Thyroid gland (tissue), 4 donors: Measurements from ENCODE around the gene RAB40B. TPM values are rescaled to one million over a fixed set of nuclear protein-coding genes. Genes with fewer than 3 reads are reported as not detected.

Experiments
- DNase-seq, 2 donors: peaks; one replicate each; pipeline ENCODE4 v3.0.0-alpha.2; 2019
- H3K27ac ChIP-seq, 3 donors: fragments of 200-600 bp; sonication (generic); 1 replicate in 2 of 3; 2 replicates in 1 of 3; pipeline ENCODE4 v1.5.1; 2016 to 2019; ENCODE audit warnings: mild to moderate bottlenecking in 1 of 3, moderate library complexity in 1 of 3
- H3K27me3 ChIP-seq: fragments of 200-600 bp; sonication (generic); one replicate; pipeline ENCODE4 v1.5.1; 2019
- H3K36me3 ChIP-seq, 2 donors: fragments of 200-600 bp; sonication (generic); one replicate each; pipeline ENCODE4 v1.5.1; 2016 to 2019
- H3K4me1 ChIP-seq, 2 donors: fragments of 200-600 bp; sonication (generic); one replicate each; pipeline ENCODE4 v1.5.1; 2017 to 2019
- H3K4me3 ChIP-seq, 3 donors: fragments of 200-600 bp; sonication (generic); replicated peaks in 1 of 3; 1 replicate in 2 of 3; 2 replicates in 1 of 3; pipeline ENCODE4 v1.5.1; 2016; ENCODE audit warnings: mild to moderate bottlenecking in 1 of 3
- H3K9me3 ChIP-seq: fragments of 200-600 bp; sonication (generic); one replicate; pipeline ENCODE4 v1.5.1; 2017
- POLR2A ChIP-seq, 2 donors: fragments of 450-650 bp; IDR thresholded peaks; one replicate each; pipeline ENCODE4 v1.6.1; 2017; ENCODE audit warnings: antibody characterized with exemption in 2 of 2, mild to moderate bottlenecking in 2 of 2, moderate library complexity in 1 of 2
- WGBS, 2 donors: methylation state at CpG; one replicate each; pipeline ENCODE4 v1.1.5; 2017; 5-methylcytosine and 5-hydroxymethylcytosine counted together
- intact Hi-C: fragments of 100-400 bp; cut with DNase I; formaldehyde crosslinking; loops from one replicate; pipeline ENCODE4 v1.15.1; 2023
- total RNA-seq, 4 donors: library from RNA; depleted of rRNA; stranded (reverse); fragments of >200 nt; gene quantifications; one replicate each; pipeline ENCODE4 v1.2.3, GENCODE V29; 2016
- TF ChIP-seq, protein P1 (sequence below), 6 experiments: fragments of 200-600 bp in 3 of 6; fragments of 450-650 bp in 3 of 6; sonication (generic) in 3 of 6; IDR thresholded peaks; one replicate each; pipeline ENCODE4 v1.5.1; 2016 to 2019; ENCODE audit warnings: antibody characterized with exemption in 6 of 6, mild to moderate bottlenecking in 2 of 6, inconsistent platforms in 1 of 6, moderate library complexity in 1 of 6

Gene RAB40B
- total RNA-seq, 4 donors from 2014 or later: 6.2 to 19.3 (median 11.3) TPM

- peaks cover 4 to 11% of the 10 kb centered on the region in 2 donors for H3K36me3 ChIP-seq
- peaks cover 14 to 17% of the 10 kb centered on the region in 2 donors for H3K4me1 ChIP-seq
- no peak for DNase-seq
- no peak overlapping the region for H3K27ac ChIP-seq
- H3K9me3 ChIP-seq: no peaks in the 10 kb centered on the region
- TF ChIP-seq, protein P1, sequence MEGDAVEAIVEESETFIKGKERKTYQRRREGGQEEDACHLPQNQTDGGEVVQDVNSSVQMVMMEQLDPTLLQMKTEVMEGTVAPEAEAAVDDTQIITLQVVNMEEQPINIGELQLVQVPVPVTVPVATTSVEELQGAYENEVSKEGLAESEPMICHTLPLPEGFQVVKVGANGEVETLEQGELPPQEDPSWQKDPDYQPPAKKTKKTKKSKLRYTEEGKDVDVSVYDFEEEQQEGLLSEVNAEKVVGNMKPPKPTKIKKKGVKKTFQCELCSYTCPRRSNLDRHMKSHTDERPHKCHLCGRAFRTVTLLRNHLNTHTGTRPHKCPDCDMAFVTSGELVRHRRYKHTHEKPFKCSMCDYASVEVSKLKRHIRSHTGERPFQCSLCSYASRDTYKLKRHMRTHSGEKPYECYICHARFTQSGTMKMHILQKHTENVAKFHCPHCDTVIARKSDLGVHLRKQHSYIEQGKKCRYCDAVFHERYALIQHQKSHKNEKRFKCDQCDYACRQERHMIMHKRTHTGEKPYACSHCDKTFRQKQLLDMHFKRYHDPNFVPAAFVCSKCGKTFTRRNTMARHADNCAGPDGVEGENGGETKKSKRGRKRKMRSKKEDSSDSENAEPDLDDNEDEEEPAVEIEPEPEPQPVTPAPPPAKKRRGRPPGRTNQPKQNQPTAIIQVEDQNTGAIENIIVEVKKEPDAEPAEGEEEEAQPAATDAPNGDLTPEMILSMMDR (IDR thresholded peaks at IDR 0.05): no peak
- no peak for TF ChIP-seq POLR2A (IDR thresholded peaks at IDR 0.05)
- H3K27me3 ChIP-seq: no peaks in the 10 kb centered on the region
- intact Hi-C loops: no loop called here
- no peak overlapping the region for H3K4me3 ChIP-seq
- 92 to 94% methylated on average over 19 of the region's 19 CpGs for WGBS, 2 donors
Measured at GRCh38 chr17:82720204-82720603, 21.7 kb upstream of the RAB40B start.

GRCh38 chr17:82718986-82719685 is 20.6 kb upstream of the RAB40B start:
- WGBS, 2 donors: 96 to 98% methylated on average over 15 to 18 of the region's 18 CpGs
- Histone ChIP-seq H3K4me3 (no peak overlapping the region), H3K27me3 (no peaks in the 10 kb centered on the region), H3K4me1 (peaks cover 14 to 17% of the 10 kb centered on the region in 2 donors), H3K9me3 (no peaks in the 10 kb centered on the region), H3K27ac (no peak overlapping the region), H3K36me3 (peaks cover 4 to 10% of the 10 kb centered on the region in 2 donors)
- TF ChIP-seq, protein P1 (IDR thresholded peaks at IDR 0.05): no peak
- intact Hi-C loops: loop anchor here (5.0 kb wide), 2 partner anchors 33 to 72 kb away; partner anchors contain the start of genes TBCD and WDR45B
- no peak for DNase-seq

DNA sequence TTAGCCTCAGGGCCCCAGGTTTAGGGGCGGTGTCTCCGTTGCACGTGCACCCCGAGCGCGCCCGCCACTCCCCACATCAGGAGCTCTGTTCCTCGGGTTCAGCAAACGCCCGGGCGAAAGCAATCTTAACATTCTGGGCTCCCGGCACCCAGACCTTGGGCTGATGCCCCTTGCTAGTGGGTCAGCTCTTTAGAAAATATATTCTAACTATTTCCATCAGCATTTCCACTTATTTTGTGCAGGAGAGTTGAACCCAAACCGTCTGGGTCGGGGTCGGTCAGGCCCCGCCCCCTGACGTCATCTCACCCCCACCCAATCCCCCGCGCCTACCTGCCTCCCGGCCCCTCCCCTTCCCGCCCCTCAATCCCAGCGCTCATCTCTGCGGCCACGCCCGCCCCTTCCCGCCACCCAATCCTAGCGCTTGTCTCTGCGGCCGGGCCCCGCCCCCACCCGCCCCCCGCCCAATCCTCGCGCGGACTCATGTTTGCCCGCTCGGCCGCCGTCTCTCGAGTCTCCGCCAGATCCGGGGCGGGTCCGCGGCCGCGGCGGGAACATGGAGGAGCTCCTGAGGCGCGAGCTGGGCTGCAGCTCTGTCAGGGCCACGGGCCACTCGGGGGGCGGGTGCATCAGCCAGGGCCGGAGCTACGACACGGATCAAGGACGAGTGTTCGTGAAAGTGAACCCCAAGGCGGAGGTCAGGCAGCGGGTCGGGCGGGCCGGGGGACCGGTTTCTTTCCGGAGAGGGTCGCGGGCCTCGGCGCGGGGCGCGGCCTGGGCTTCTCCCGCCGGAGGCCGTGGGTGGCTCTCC is 17.9 kb upstream of the RAB40B start, which contains the start of gene FN3KRP:
Gene FN3KRP, plus strand, starts transcription at position 504 of the 808 bp plus-strand sequence. Its CDS starts 50 bp downstream, at position 554.
- intact Hi-C loops: loop anchor here (2.0 to 5.0 kb wide), 3 partner anchors 18 to 69 kb away; partner anchors contain the start of genes RAB40B, TBCD and WDR45B
- WGBS, 2 donors: 0% methylated on average over 24 to 25 of the region's 75 CpGs
- Histone ChIP-seq H3K36me3 (peaks cover 0 to 7% of the 10 kb centered on the region in 2 donors), H3K9me3 (no peaks in the 10 kb centered on the region), H3K4me1 (peaks cover 14 to 17% of the 10 kb centered on the region in 2 donors), H3K4me3 (peak within 1 kb of the TSS; percentile 75 to 93 (median 88)), H3K27me3 (no peaks in the 10 kb centered on the region), H3K27ac (peak within 1 kb of the TSS in 1 of 3 donors; percentile 27)
- DNase-seq: peak; percentile 97
- peak in 1 of 2 donors; percentile 50 for TF ChIP-seq POLR2A (IDR thresholded peaks at IDR 0.05)
- TF ChIP-seq, protein P1 (IDR thresholded peaks at IDR 0.05): no peak

DNA sequence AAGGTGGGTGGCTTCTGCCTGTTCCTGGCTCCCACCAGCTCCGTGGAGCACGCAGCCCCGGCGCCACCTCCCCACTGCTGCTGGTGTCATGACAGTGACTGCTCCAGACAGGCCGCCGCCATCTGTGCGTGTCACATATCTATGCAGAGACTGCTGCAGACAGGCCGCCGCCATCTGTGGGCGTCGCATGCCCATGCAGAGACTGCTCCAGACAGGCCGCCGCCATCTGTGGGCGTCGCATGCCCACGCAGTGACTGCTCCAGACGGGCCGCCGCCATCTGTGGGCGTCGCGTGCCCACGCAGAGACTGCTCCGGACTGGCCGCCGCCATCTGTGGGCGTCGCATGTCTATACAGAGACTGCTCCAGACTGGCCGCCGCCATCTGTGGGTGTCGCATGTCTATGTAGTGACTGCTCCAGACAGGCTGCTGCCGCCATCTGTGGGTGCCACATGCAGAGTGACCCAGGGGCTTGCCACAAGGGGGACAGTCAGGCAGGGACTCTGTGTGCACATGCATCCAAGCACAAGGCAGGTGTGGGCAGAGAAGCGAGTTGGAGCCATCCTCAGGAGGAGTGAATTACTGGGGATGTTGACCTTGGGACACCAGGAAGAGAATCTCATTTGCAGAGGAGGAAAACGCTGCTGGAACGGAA is 14.7 kb upstream of the RAB40B start:
- intact Hi-C loops: no loop called here
- no peak overlapping the region for H3K4me3 ChIP-seq
- no peak overlapping the region for H3K27ac ChIP-seq
- no peaks in the 10 kb centered on the region for H3K9me3 ChIP-seq
- H3K36me3 ChIP-seq: no peaks in the 10 kb centered on the region
- H3K4me1 ChIP-seq: peaks cover 14 to 16% of the 10 kb centered on the region in 2 donors
- WGBS, 2 donors: 80 to 91% methylated on average over 10 to 35 of the region's 35 CpGs
- no peaks in the 10 kb centered on the region for H3K27me3 ChIP-seq
- TF ChIP-seq, protein P1 (IDR thresholded peaks at IDR 0.05): no peak
- no peak for TF ChIP-seq POLR2A (IDR thresholded peaks at IDR 0.05)
- no peak for DNase-seq
